OCI-LY7 (cell line): ENCODE results near the gene PEDS1.

Experiments
- EZH2phosphoT487 ChIP-seq: fragments of 200-600 bp; sonication (generic); IDR thresholded peaks from 2 replicates; pipeline ENCODE4 v1.6.1; 2018; ENCODE audit warnings: low read depth, borderline replicate concordance, mild to moderate bottlenecking, mixed run types, antibody characterized with exemption, low read length, moderate library complexity, mixed read lengths
- TF ChIP-seq, protein P1 (sequence below): fragments of 200-600 bp; sonication (generic); conservative IDR thresholded peaks from 2 replicates; pipeline ENCODE4 v1.5.1; 2014; ENCODE audit warnings: mild to moderate bottlenecking, antibody characterized with exemption, low read length, moderate library complexity, mixed read lengths

DNA sequence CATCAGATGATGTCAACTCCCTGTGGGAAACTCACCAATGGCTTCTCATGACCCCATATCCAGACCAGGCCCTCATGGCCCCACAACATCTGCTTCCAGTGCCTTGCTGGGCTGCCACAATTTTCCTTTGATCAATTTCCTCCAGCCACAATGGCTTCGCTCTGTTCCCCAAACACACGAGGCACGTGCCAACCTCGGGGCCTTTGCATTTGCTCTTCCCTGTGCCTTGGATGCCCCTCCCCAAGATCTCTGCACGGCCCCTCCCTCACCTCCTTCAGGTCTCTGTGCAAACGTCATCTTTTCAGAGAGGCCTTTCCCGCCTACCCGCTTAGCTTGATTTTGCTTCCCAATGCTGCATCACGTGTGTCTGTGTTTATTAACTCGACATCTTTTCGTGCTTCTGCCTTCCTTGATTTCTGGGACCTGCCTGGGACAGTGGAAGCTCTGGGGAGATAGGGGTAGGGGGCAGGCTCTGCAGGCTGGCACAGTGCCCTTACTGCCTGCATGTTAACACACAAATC is 13.1 kb downstream of the PEDS1 start:
- TF ChIP-seq, protein P1, sequence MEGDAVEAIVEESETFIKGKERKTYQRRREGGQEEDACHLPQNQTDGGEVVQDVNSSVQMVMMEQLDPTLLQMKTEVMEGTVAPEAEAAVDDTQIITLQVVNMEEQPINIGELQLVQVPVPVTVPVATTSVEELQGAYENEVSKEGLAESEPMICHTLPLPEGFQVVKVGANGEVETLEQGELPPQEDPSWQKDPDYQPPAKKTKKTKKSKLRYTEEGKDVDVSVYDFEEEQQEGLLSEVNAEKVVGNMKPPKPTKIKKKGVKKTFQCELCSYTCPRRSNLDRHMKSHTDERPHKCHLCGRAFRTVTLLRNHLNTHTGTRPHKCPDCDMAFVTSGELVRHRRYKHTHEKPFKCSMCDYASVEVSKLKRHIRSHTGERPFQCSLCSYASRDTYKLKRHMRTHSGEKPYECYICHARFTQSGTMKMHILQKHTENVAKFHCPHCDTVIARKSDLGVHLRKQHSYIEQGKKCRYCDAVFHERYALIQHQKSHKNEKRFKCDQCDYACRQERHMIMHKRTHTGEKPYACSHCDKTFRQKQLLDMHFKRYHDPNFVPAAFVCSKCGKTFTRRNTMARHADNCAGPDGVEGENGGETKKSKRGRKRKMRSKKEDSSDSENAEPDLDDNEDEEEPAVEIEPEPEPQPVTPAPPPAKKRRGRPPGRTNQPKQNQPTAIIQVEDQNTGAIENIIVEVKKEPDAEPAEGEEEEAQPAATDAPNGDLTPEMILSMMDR: no peak
- TF ChIP-seq EZH2phosphoT487: no peak
